ENCODE results near the gene NME5.

GRCh38 chr5:138140268-138140667, 1.0 kb upstream of the NME5 start:
- no peak for TF ChIP-seq CTCF (IDR thresholded peaks at IDR 0.05)
- TF ChIP-seq POLR2A (IDR thresholded peaks at IDR 0.05) = no peak
